ENCODE results near the gene ARHGEF28. TPM values are rescaled to one million over a fixed set of nuclear protein-coding genes. Genes with fewer than 3 reads are reported as not detected.

ARHGEF28 gene
- total RNA-seq, 6 donors from 2014 or later = 14.4 to 47.1 (median 24.4) TPM

DNA sequence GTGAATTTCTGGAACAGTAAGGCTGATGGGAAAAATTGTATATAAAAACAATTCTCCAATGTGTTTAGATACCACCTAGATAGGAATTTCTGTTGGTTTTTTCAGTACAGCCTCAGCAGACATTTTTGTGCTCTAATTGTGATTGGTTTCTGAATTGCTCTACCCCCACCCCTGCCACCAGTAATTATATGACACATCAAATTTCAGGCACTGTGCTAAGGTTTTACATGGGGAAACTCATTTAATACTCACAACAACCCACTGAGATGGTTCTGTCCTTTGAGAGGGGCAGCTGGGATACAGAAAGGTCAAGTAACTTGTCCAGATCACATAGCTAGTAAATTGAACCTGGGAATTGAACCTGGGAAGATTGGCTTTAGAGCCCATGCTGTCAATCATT is 288.0 kb downstream of the ARHGEF28 start:
- no peak overlapping the region for H3K4me3 ChIP-seq
- H3K9me3 ChIP-seq = no peaks in the 10 kb centered on the region
- H3K27ac ChIP-seq = no peak overlapping the region
- TF ChIP-seq POLR2AphosphoS5 (IDR thresholded peaks at IDR 0.05) (no peak), EP300 (IDR thresholded peaks at IDR 0.05) (no peak), CTCF (IDR thresholded peaks at IDR 0.05) (no peak)
- ATAC-seq (ENCODE audit: low FRiP score in 2 of 2) = no peak
- peaks cover 0 to 7% (median 2%) of the 10 kb centered on the region in 4 donors for H3K36me3 ChIP-seq
- DNase-seq = no peak
- H3K27me3 ChIP-seq = no peaks in the 10 kb centered on the region
- H3K4me1 ChIP-seq = peaks cover 0 to 22% (median 10%) of the 10 kb centered on the region in 4 donors

DNA sequence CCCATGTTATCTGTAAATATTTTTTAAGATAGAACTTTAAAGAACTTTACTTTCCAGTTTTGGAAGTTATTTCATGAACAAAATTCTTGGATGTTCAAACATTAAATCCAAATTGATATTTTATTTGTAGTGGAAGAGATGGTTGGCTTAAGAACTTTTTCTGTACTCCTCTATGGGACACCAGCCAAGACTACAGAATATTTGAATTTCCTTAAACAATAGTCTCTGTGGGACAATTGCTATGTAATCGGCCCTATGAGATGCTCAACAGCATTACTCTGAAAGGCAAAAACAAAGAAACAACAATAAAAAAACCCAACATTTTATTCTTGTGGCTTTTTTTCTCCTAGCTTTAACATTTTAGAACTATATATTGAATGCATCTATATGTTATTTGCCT is 289.3 kb downstream of the ARHGEF28 start:
- H3K9me3 ChIP-seq = no peaks in the 10 kb centered on the region
- peaks cover 0 to 3% (median 0%) of the 10 kb centered on the region in 4 donors for H3K36me3 ChIP-seq
- no peak overlapping the region for H3K4me3 ChIP-seq
- no peaks in the 10 kb centered on the region for H3K27me3 ChIP-seq
- WGBS, 2 donors = 82 to 90% methylated on average over 1 of the region's 1 CpG
- TF ChIP-seq POLR2AphosphoS5 (IDR thresholded peaks at IDR 0.05) (no peak), CTCF (IDR thresholded peaks at IDR 0.05) (no peak)
- H3K27ac ChIP-seq = no peak overlapping the region
- DNase-seq (no peak), ATAC-seq (ENCODE audit: low FRiP score in 2 of 2) (no peak)
- H3K4me1 ChIP-seq = peaks cover 0 to 26% (median 10%) of the 10 kb centered on the region in 4 donors

DNA sequence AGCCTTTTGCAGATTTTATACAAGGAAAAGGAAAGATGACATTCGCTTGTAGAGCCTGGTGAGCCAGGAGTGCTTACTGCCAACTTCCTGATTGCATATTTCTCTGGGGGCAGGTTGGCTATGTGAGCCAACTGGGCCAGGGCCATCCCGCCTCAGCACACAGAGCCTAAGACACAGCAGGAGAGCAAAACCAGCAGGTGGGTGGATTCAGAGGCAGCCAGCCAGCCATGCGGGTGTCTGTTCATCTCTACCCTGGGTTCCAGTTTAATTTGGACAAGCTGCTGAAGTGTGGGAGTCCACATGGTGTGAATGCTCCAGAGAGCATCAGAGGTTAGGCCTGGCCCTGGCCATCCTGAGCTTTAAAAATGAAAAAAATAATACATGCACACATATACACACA is 291.4 kb downstream of the ARHGEF28 start:
- peaks cover 0 to 26% (median 10%) of the 10 kb centered on the region in 4 donors for H3K4me1 ChIP-seq
- H3K27me3 ChIP-seq = no peaks in the 10 kb centered on the region
- no peaks in the 10 kb centered on the region for H3K9me3 ChIP-seq
- H3K4me3 ChIP-seq = no peak overlapping the region
- no peak for TF ChIP-seq CTCF (IDR thresholded peaks at IDR 0.05)
- DNase-seq (peak; percentile 5 to 26), ATAC-seq (ENCODE audit: low FRiP score in 2 of 2) (peak in 1 of 2 donors; percentile 41)
- H3K36me3 ChIP-seq = no peaks in the 10 kb centered on the region
- 58 to 66% methylated on average over 3 of the region's 3 CpGs for WGBS, 2 donors
- peak overlapping the region in 1 of 4 donors; percentile 30 for H3K27ac ChIP-seq

- TF ChIP-seq CTCF (IDR thresholded peaks at IDR 0.05) = no peak
- peak overlapping the region in 1 of 4 donors; percentile 30 for H3K27ac ChIP-seq
- no peaks in the 10 kb centered on the region for H3K9me3 ChIP-seq
- H3K4me3 ChIP-seq = no peak overlapping the region
- H3K36me3 ChIP-seq = no peaks in the 10 kb centered on the region
- 69% methylated on average over 4 of the region's 4 CpGs for WGBS, 2 donors
- no peak for ATAC-seq (ENCODE audit: low FRiP score in 2 of 2)
- H3K4me1 ChIP-seq = peaks cover 0 to 26% (median 10%) of the 10 kb centered on the region in 4 donors
- no peak for DNase-seq
- H3K27me3 ChIP-seq = no peaks in the 10 kb centered on the region
These were observed 291.9 kb downstream of the ARHGEF28 start for GRCh38 chr5:73917891-73918290.

GRCh38 chr5:73918791-73919221 is 292.8 kb downstream of the ARHGEF28 start:
- no peak for ATAC-seq (ENCODE audit: low FRiP score in 2 of 2)
- no peaks in the 10 kb centered on the region for H3K9me3 ChIP-seq
- TF ChIP-seq POLR2A (IDR thresholded peaks at IDR 0.05) = no peak
- no peak for TF ChIP-seq CTCF (IDR thresholded peaks at IDR 0.05)
- no peak for TF ChIP-seq POLR2AphosphoS5 (IDR thresholded peaks at IDR 0.05)
- no peak for TF ChIP-seq EP300 (IDR thresholded peaks at IDR 0.05)
- no peaks in the 10 kb centered on the region for H3K27me3 ChIP-seq
- no peaks in the 10 kb centered on the region for H3K36me3 ChIP-seq
- WGBS, 2 donors = 44 to 48% methylated on average over 6 of the region's 6 CpGs
- peaks cover 0 to 26% (median 10%) of the 10 kb centered on the region in 4 donors for H3K4me1 ChIP-seq
- DNase-seq = no peak
- peak overlapping the region in 1 of 4 donors; percentile 19 for H3K4me3 ChIP-seq
- peak overlapping the region in 1 of 4 donors; percentile 35 for H3K27ac ChIP-seq

Measured in upper lobe of left lung (tissue), 6 donors.